ENCODE results near the gene PIGV.

DNA sequence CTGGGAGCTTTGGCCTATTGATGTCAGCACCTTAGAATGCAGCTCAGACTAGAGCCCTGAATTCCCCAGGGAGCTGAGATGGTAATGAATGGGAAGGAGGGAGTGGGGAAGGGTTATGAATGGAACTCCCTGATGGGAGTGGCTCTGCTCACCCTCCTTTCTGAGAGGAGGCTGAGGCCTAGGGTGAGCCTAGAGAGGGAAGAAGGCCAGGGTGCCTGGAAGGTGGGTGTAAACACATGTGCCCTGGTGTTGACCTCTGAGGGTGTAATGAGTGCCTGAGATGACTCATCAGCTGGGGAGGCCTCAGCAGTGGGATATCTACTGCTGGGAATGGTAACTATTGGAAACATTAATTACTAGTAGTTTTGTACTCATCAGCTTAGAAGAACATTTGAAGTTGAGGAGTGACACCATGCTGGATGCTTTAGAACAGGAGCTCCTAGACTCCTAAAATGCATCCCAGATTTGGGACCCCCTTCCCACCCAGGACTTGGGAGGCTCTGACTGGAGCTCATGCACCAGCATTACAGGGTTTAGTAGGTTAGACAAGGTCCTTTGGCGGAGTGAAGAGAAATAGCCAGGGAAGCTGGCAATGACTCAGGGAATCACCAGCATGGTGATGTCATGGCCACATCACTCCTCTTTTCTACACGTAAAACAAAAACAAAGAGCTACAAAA lies 16.0 kb upstream of the PIGV start:
- TF ChIP-seq POLR2A (IDR thresholded peaks at IDR 0.05; ENCODE audit: borderline replicate concordance, extremely low read depth, insufficient read depth, insufficient read length) (no peak), EZH2phosphoT487 (IDR thresholded peaks at IDR 0.05; ENCODE audit: borderline replicate concordance) (no peak), ZNF274 (IDR thresholded peaks at IDR 0.05; ENCODE audit: low read depth, low read length) (no peak), JUND (IDR thresholded peaks at IDR 0.05) (peak; percentile 74), POLR2AphosphoS5 (IDR thresholded peaks at IDR 0.05; ENCODE audit: low read depth, low read length) (no peak), ELF1 (IDR thresholded peaks at IDR 0.05; ENCODE audit: borderline replicate concordance, low read depth) (no peak), RAD21 (IDR thresholded peaks at IDR 0.05; ENCODE audit: low read depth) (no peak), EGR1 (IDR thresholded peaks at IDR 0.05; ENCODE audit: low read depth) (no peak; the same call in 1 of the 2 replicates), YY1 (IDR thresholded peaks at IDR 0.05; ENCODE audit: extremely low read depth, insufficient replicate concordance, low read depth, low read length) (no peak)
- TF ChIP-seq, protein P1, sequence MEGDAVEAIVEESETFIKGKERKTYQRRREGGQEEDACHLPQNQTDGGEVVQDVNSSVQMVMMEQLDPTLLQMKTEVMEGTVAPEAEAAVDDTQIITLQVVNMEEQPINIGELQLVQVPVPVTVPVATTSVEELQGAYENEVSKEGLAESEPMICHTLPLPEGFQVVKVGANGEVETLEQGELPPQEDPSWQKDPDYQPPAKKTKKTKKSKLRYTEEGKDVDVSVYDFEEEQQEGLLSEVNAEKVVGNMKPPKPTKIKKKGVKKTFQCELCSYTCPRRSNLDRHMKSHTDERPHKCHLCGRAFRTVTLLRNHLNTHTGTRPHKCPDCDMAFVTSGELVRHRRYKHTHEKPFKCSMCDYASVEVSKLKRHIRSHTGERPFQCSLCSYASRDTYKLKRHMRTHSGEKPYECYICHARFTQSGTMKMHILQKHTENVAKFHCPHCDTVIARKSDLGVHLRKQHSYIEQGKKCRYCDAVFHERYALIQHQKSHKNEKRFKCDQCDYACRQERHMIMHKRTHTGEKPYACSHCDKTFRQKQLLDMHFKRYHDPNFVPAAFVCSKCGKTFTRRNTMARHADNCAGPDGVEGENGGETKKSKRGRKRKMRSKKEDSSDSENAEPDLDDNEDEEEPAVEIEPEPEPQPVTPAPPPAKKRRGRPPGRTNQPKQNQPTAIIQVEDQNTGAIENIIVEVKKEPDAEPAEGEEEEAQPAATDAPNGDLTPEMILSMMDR (IDR thresholded peaks at IDR 0.05 in 2 of 3, conservative IDR thresholded peaks at IDR 0.05 in 1 of 3; ENCODE audit: borderline replicate concordance in 1 of 3, insufficient read depth in 1 of 3, low read depth in 2 of 3, low read length in 2 of 3): no peak
- TF ChIP-seq, protein P2, sequence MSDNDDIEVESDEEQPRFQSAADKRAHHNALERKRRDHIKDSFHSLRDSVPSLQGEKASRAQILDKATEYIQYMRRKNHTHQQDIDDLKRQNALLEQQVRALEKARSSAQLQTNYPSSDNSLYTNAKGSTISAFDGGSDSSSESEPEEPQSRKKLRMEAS (IDR thresholded peaks at IDR 0.05): peak; percentile 55

Data from HCT116 (cell line).